Stimulated activated naive CD4-positive, alpha-beta T cell treated with Interleukin-2 at 50 U/mL for 16 hours (primary cell): ENCODE measurements around the gene TMX1.

Experiments
- DNase-seq: peaks from one replicate; lab custom pipeline; 2025; lab: John Stamatoyannopoulos, UW

Gene TMX1

GRCh38 chr14:51242545-51243490 lies 2.8 kb downstream of the TMX1 start:
- DNase-seq, result no peak

- no peak for DNase-seq
Measured at GRCh38 chr14:51244591-51244990, 4.5 kb downstream of the TMX1 start.

- DNase-seq, result no peak
Measured at GRCh38 chr14:51246032-51246431, 6.0 kb downstream of the TMX1 start.

- DNase-seq, result no peak
Measured at GRCh38 chr14:51248016-51248987, 8.3 kb downstream of the TMX1 start.

GRCh38 chr14:51251486-51251885 lies 11.4 kb downstream of the TMX1 start:
- no peak for DNase-seq

GRCh38 chr14:51253880-51254279 lies 13.8 kb downstream of the TMX1 start:
- no peak for DNase-seq

GRCh38 chr14:51258280-51258679 lies 18.2 kb downstream of the TMX1 start:
- no peak for DNase-seq

- DNase-seq, result no peak
Measured at GRCh38 chr14:51258788-51259187, 18.7 kb downstream of the TMX1 start.

- no peak for DNase-seq
Measured at GRCh38 chr14:51260225-51260624, 20.2 kb downstream of the TMX1 start.

GRCh38 chr14:51261151-51261550 lies 21.1 kb downstream of the TMX1 start:
- no peak for DNase-seq

- no peak for DNase-seq
Measured at GRCh38 chr14:51262868-51263267, 22.8 kb downstream of the TMX1 start.

- no peak for DNase-seq
Measured at GRCh38 chr14:51269634-51270033, 29.6 kb downstream of the TMX1 start.

GRCh38 chr14:51276605-51277004 lies 36.6 kb downstream of the TMX1 start:
- no peak for DNase-seq

- no peak for DNase-seq
Measured at GRCh38 chr14:51277753-51278415, 37.8 kb downstream of the TMX1 start.

GRCh38 chr14:51282517-51282916 lies 42.5 kb downstream of the TMX1 start:
- no peak for DNase-seq

- no peak for DNase-seq
Measured at GRCh38 chr14:51283402-51284085, 43.5 kb downstream of the TMX1 start.

- DNase-seq, result no peak
Measured at GRCh38 chr14:51284241-51284640, 44.2 kb downstream of the TMX1 start.

GRCh38 chr14:51285120-51285519 lies 45.1 kb downstream of the TMX1 start:
- no peak for DNase-seq

GRCh38 chr14:51289169-51289568 lies 49.1 kb downstream of the TMX1 start:
- no peak for DNase-seq

GRCh38 chr14:51290132-51290531 lies 50.1 kb downstream of the TMX1 start:
- no peak for DNase-seq

GRCh38 chr14:51291016-51291415 lies 51.0 kb downstream of the TMX1 start:
- no peak for DNase-seq
